IMR-90 (cell line): Measurements from ENCODE around the gene CSHL1. TPM values are rescaled to one million over a fixed set of nuclear protein-coding genes. Genes with fewer than 3 reads are reported as not detected.

Source experiments
- ATAC-seq: fragments of 200-7000 bp; cut with Tn5 transposase; 2 replicates; pipeline ENCODE4 v1.9.1; 2020; ENCODE audit warnings: low read depth, mild to moderate bottlenecking, moderate library complexity
- BruUV-seq: library from RNA; stranded (reverse); fragments of 400-500 nt; replicated peaks from 2 replicates; lab custom pipeline; 2021; lab: Mats Ljungman, UMichigan
- CTCF ChIA-PET: fragments of 300-600 bp; formaldehyde crosslinking; extraction: SDS; loops from one replicate; lab custom pipeline; 2021; ENCODE audit warnings: antibody characterized with exemption; lab: Yijun Ruan, JAX
- POLR2A ChIA-PET: fragments of 300-600 bp; sonication (Branson Sonifier 250); formaldehyde crosslinking; loops from one replicate; lab custom pipeline; 2022; ENCODE audit warnings: antibody characterized with exemption; ENCODE audit not compliant: unreplicated experiment; lab: Charles Lee
- DNase-seq: peaks from one replicate; pipeline ENCODE4 v3.0.0; 2013
- H2AFZ ChIP-seq: replicated peaks from 2 replicates; pipeline ENCODE3; 2013; ENCODE audit warnings: low read length, mild to moderate bottlenecking; ENCODE audit not compliant: poor library complexity
- H2AK5ac ChIP-seq: 2 replicates; pipeline ENCODE4 v1.6.1; 2013; ENCODE audit warnings: low read depth, low read length, inconsistent platforms
- H2AK9ac ChIP-seq: replicated peaks from 2 replicates; pipeline ENCODE3; 2013; ENCODE audit warnings: mild to moderate bottlenecking, low read depth, low read length, moderate library complexity; ENCODE audit not compliant: poor library complexity
- H2BK120ac ChIP-seq: 2 replicates; pipeline ENCODE4 v1.6.1; 2013; ENCODE audit warnings: low read depth, low read length, inconsistent platforms
- H2BK15ac ChIP-seq: 3 replicates; pipeline ENCODE4 v1.6.1; 2013; ENCODE audit warnings: low read depth, low read length, inconsistent platforms
- H2BK20ac ChIP-seq: 2 replicates; pipeline ENCODE4 v1.6.1; 2013; ENCODE audit warnings: low read depth, mild to moderate bottlenecking, inconsistent platforms, low read length, moderate library complexity
- H2BK5ac ChIP-seq: 2 replicates; pipeline ENCODE4 v1.6.1; 2013; ENCODE audit warnings: mild to moderate bottlenecking, low read depth, low read length, inconsistent platforms; ENCODE audit not compliant: poor library complexity, severe bottlenecking
- H3K14ac ChIP-seq: replicated peaks from 2 replicates; pipeline ENCODE4 v1.6.1; 2013; ENCODE audit warnings: low read depth, low read length, inconsistent platforms
- H3K18ac ChIP-seq: 2 replicates; pipeline ENCODE4 v1.6.1; 2013; ENCODE audit warnings: low read depth, low read length, control low read depth
- H3K23ac ChIP-seq: 2 replicates; pipeline ENCODE4 v1.6.1; 2013; ENCODE audit warnings: low read depth, low read length, inconsistent platforms
- H3K27ac ChIP-seq: 2 replicates; pipeline ENCODE4 v1.5.1; 2013; ENCODE audit warnings: mild to moderate bottlenecking, control low read depth, low read length; ENCODE audit not compliant: insufficient read depth
- H3K27me3 ChIP-seq: 2 replicates; pipeline ENCODE4 v1.6.1; 2013; ENCODE audit warnings: low read length; ENCODE audit not compliant: control insufficient read depth, insufficient read depth
- H3K36me3 ChIP-seq: 2 replicates; pipeline ENCODE4 v1.6.1; 2013; ENCODE audit warnings: low read length, mixed read lengths; ENCODE audit not compliant: control insufficient read depth, insufficient read depth
- H3K4ac ChIP-seq: 2 replicates; pipeline ENCODE4 v1.6.1; 2013; ENCODE audit warnings: low read depth, low read length, inconsistent platforms
- H3K4me1 ChIP-seq: 2 replicates; pipeline ENCODE4 v1.6.1; 2013; ENCODE audit warnings: low read length, mixed read lengths; ENCODE audit not compliant: control insufficient read depth, insufficient read depth
- H3K4me2 ChIP-seq: 2 replicates; pipeline ENCODE4 v1.6.1; 2013; ENCODE audit warnings: low read depth, mild to moderate bottlenecking, control low read depth, low read length, moderate library complexity
- H3K4me3 ChIP-seq: 2 replicates; pipeline ENCODE4 v1.5.1; 2013; ENCODE audit warnings: low read depth, mild to moderate bottlenecking, control low read depth, low read length, moderate library complexity; ENCODE audit not compliant: insufficient read depth
- H3K56ac ChIP-seq: 2 replicates; pipeline ENCODE4 v1.6.1; 2013; ENCODE audit warnings: low read length, inconsistent platforms; ENCODE audit not compliant: insufficient read depth; ENCODE audit errors: extremely low read depth
- H3K79me1 ChIP-seq, 2 experiments: 2 replicates each; pipeline ENCODE4 v1.6.1; 2013; ENCODE audit warnings: low read length in 2 of 2, inconsistent platforms in 1 of 2, low read depth in 1 of 2
- H3K9ac ChIP-seq: 2 replicates; pipeline ENCODE4 v1.6.1; 2013; ENCODE audit warnings: low read depth, low read length, control low read depth
- H3K9me1 ChIP-seq: 2 replicates; pipeline ENCODE4 v1.6.1; 2013; ENCODE audit warnings: low read length, inconsistent platforms; ENCODE audit not compliant: insufficient read depth
- H3K9me3 ChIP-seq: 2 replicates; pipeline ENCODE4 v1.6.1; 2013; ENCODE audit warnings: low read length; ENCODE audit not compliant: control insufficient read depth, insufficient read depth
- H4K20me1 ChIP-seq: 2 replicates; pipeline ENCODE4 v1.6.1; 2013; ENCODE audit warnings: low read length, inconsistent platforms; ENCODE audit not compliant: insufficient read depth
- H4K5ac ChIP-seq: 2 replicates; pipeline ENCODE4 v1.6.1; 2013; ENCODE audit warnings: mild to moderate bottlenecking, low read depth, low read length, control low read depth
- H4K8ac ChIP-seq, 2 experiments: 2 replicates each; pipeline ENCODE4 v1.6.1; 2013; ENCODE audit warnings: low read depth in 2 of 2, low read length in 2 of 2, control low read depth in 1 of 2, inconsistent platforms in 1 of 2
- H4K91ac ChIP-seq: 2 replicates; pipeline ENCODE4 v1.6.1; 2013; ENCODE audit warnings: low read depth, low read length, inconsistent platforms; ENCODE audit not compliant: insufficient read depth
- BHLHE40 ChIP-seq: fragments of 150-350 bp; IDR thresholded peaks from 2 replicates; pipeline ENCODE4 v1.6.1; 2016; ENCODE audit warnings: mild to moderate bottlenecking, low read depth, low read length
- CEBPB ChIP-seq: IDR thresholded peaks from 2 replicates; pipeline ENCODE4 v1.6.1; 2012; ENCODE audit warnings: low read depth, low read length, improper control_type of control experiment
- CHD1 ChIP-seq: IDR thresholded peaks from 2 replicates; pipeline ENCODE4 v1.6.1; 2012; ENCODE audit warnings: low read depth, low read length, improper control_type of control experiment
- FOS ChIP-seq: fragments of 150-350 bp; IDR thresholded peaks from 2 replicates; pipeline ENCODE4 v1.6.1; 2016; ENCODE audit warnings: low read depth, low read length
- MAFK ChIP-seq: IDR thresholded peaks from 2 replicates; pipeline ENCODE4 v1.6.1; 2012; ENCODE audit warnings: low read depth, low read length, improper control_type of control experiment
- MXI1 ChIP-seq: IDR thresholded peaks from 2 replicates; pipeline ENCODE4 v1.6.1; 2012; ENCODE audit warnings: low read depth, mild to moderate bottlenecking, low read length, moderate library complexity, borderline replicate concordance
- POLR2A ChIP-seq: IDR thresholded peaks from 2 replicates; pipeline ENCODE4 v1.6.1; 2012; ENCODE audit warnings: mild to moderate bottlenecking, low read depth, low read length
- RAD21 ChIP-seq: IDR thresholded peaks from 2 replicates; pipeline ENCODE4 v1.6.1; 2012; ENCODE audit warnings: low read length, improper control_type of control experiment
- RCOR1 ChIP-seq: IDR thresholded peaks from 2 replicates; pipeline ENCODE4 v1.6.1; 2012; ENCODE audit warnings: mild to moderate bottlenecking, low read length, improper control_type of control experiment; ENCODE audit not compliant: insufficient replicate concordance
- RFX5 ChIP-seq: IDR thresholded peaks from 2 replicates; pipeline ENCODE4 v1.8.0; 2012; ENCODE audit warnings: low read depth, mild to moderate bottlenecking, low read length, moderate library complexity
- SMC3 ChIP-seq: fragments of 150-350 bp; IDR thresholded peaks from 2 replicates; pipeline ENCODE4 v1.6.1; 2016; ENCODE audit warnings: low read depth, mild to moderate bottlenecking, antibody characterized with exemption, low read length, moderate library complexity
- USF2 ChIP-seq: fragments of 150-350 bp; IDR thresholded peaks from 2 replicates; pipeline ENCODE4 v1.6.1; 2017; ENCODE audit warnings: mild to moderate bottlenecking, antibody characterized with exemption, low read length, low read depth
- WGBS, 2 experiments: methylation state at CpG; one replicate each; pipeline versions ENCODE4 v1.1.5 to v1.1.7; 2013; ENCODE audit warnings: missing lambda C conversion rate in 2 of 2; ENCODE audit not compliant: insufficient read length in 1 of 2; ENCODE audit errors: extremely low coverage in 2 of 2; 5-methylcytosine and 5-hydroxymethylcytosine counted together
- dilution Hi-C: fragments of 300-500 bp; cut with HindIII; formaldehyde crosslinking; loops from one replicate; pipeline ENCODE4 v1.14.3; 2018; ENCODE audit warnings: low sequenced_read_pairs; ENCODE audit not compliant: unreplicated experiment
- in situ Hi-C: fragments of 300-500 bp; cut with MboI; formaldehyde crosslinking; loops from 3 replicates; pipeline ENCODE4 v1.14.3; 2019; ENCODE audit warnings: low sequenced_read_pairs, inconsistent platforms, mixed read lengths
- intact Hi-C: fragments of 100-400 bp; cut with micrococcal nuclease; formaldehyde crosslinking; loops from 2 replicates; pipeline ENCODE4 v1.10.0; 2022
- polyA plus RNA-seq, 3 experiments: library from polyadenylated mRNA; depleted of rRNA; stranded (reverse); fragments of >200 nt; gene quantifications; 2 replicates each; pipeline ENCODE4 v1.2.3, GENCODE V29; 2012; ENCODE audit warnings: low replicate concordance in 1 of 3
- total RNA-seq: library from RNA; depleted of rRNA; stranded (reverse); fragments of >200 nt; gene quantifications from 2 replicates; pipeline ENCODE4 v1.2.3, GENCODE V29; 2012
- TF ChIP-seq, protein P1 (sequence below): fragments of 150-350 bp; IDR thresholded peaks from 2 replicates; pipeline ENCODE4 v1.6.1; 2016; ENCODE audit warnings: low read depth, mild to moderate bottlenecking, low read length, moderate library complexity, borderline replicate concordance
- TF ChIP-seq, protein P2 (sequence below): conservative IDR thresholded peaks from 2 replicates; pipeline ENCODE4 v1.5.1; 2012; ENCODE audit warnings: mild to moderate bottlenecking, low read depth, low read length, improper control_type of control experiment

The CSHL1 gene
- total and polyA plus RNA-seq, 2 of the 4 experiments (the other 2 are of a cell fraction), result not detected

- H3K56ac ChIP-seq, result no peak overlapping the region
- no peak overlapping the region for H3K9ac ChIP-seq
- H3K4me2 ChIP-seq, result no peak overlapping the region
- no peaks in the 10 kb centered on the region for H3K4me1 ChIP-seq
- DNase-seq, result peak; percentile 13
- no TSS peak for BruUV-seq
- peaks cover 19% of the 10 kb centered on the region for H3K27me3 ChIP-seq
- no peak overlapping the region for H2BK20ac ChIP-seq
- H2BK120ac ChIP-seq, result no peak overlapping the region
- no peak overlapping the region for H3K27ac ChIP-seq
- H3K9me3 ChIP-seq, result no peaks in the 10 kb centered on the region
- in situ Hi-C loops, result no loop called here
- no peak overlapping the region for H2AK9ac ChIP-seq
- H4K5ac ChIP-seq, result no peak overlapping the region
- no peak overlapping the region for H3K4me3 ChIP-seq
- no peak overlapping the region for H4K91ac ChIP-seq
- dilution Hi-C loops, result no loop called here
- no peak overlapping the region for H2AK5ac ChIP-seq
- no peak overlapping the region for H3K18ac ChIP-seq
- H3K9me1 ChIP-seq, result no peaks in the 10 kb centered on the region
- peak; percentile 98 for ATAC-seq
- CTCF ChIA-PET, result interaction anchor here (0.5 to 2.2 kb wide), 10 partner anchors 9 to 50 kb away, joined by 3 to 9 read pairs (median 3); partner anchors contain the start of gene GH1
- no CpG with 5 or more reads among the region's 20 CpGs for WGBS, 2 experiments
- H3K79me1 ChIP-seq, result no peaks in the 10 kb centered on the region
- H3K36me3 ChIP-seq, result no peaks in the 10 kb centered on the region
- H2BK5ac ChIP-seq, result no peak overlapping the region
- no peak overlapping the region for H4K8ac ChIP-seq
- intact Hi-C loops, result loop anchor here (1.0 kb wide), 1 partner anchor 27 kb away; no protein-coding TSS in a partner anchor
- no peak overlapping the region for H3K14ac ChIP-seq
- no peak overlapping the region for H3K23ac ChIP-seq
- H3K4ac ChIP-seq, result no peak overlapping the region
- peak overlapping the region; percentile 2 for H2AFZ ChIP-seq
- no peaks in the 10 kb centered on the region for H4K20me1 ChIP-seq
- no peak overlapping the region for H2BK15ac ChIP-seq
- POLR2A ChIA-PET, result no interaction called here
- no peak for TF ChIP-seq RFX5
- no peak for TF ChIP-seq BHLHE40
- TF ChIP-seq RAD21, result peak; percentile 36; the same call in 1 of the 2 replicates
- no peak for TF ChIP-seq MAFK
- TF ChIP-seq RCOR1, result no peak
- TF ChIP-seq FOS, result no peak
- TF ChIP-seq, protein P1, sequence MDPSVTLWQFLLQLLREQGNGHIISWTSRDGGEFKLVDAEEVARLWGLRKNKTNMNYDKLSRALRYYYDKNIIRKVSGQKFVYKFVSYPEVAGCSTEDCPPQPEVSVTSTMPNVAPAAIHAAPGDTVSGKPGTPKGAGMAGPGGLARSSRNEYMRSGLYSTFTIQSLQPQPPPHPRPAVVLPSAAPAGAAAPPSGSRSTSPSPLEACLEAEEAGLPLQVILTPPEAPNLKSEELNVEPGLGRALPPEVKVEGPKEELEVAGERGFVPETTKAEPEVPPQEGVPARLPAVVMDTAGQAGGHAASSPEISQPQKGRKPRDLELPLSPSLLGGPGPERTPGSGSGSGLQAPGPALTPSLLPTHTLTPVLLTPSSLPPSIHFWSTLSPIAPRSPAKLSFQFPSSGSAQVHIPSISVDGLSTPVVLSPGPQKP, result no peak
- no peak for TF ChIP-seq MXI1
- peak; percentile 43; the same call in 1 of the 2 replicates for TF ChIP-seq SMC3
- no peak for TF ChIP-seq POLR2A
- TF ChIP-seq, protein P2, sequence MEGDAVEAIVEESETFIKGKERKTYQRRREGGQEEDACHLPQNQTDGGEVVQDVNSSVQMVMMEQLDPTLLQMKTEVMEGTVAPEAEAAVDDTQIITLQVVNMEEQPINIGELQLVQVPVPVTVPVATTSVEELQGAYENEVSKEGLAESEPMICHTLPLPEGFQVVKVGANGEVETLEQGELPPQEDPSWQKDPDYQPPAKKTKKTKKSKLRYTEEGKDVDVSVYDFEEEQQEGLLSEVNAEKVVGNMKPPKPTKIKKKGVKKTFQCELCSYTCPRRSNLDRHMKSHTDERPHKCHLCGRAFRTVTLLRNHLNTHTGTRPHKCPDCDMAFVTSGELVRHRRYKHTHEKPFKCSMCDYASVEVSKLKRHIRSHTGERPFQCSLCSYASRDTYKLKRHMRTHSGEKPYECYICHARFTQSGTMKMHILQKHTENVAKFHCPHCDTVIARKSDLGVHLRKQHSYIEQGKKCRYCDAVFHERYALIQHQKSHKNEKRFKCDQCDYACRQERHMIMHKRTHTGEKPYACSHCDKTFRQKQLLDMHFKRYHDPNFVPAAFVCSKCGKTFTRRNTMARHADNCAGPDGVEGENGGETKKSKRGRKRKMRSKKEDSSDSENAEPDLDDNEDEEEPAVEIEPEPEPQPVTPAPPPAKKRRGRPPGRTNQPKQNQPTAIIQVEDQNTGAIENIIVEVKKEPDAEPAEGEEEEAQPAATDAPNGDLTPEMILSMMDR, result peak; percentile 61
- TF ChIP-seq USF2, result no peak
- TF ChIP-seq CEBPB, result no peak
- TF ChIP-seq CHD1, result no peak
These were observed 35.6 kb upstream of the CSHL1 start for GRCh38 chr17:63946440-63947363.
